Activated T-helper 9 cell treated with anti-CD3 and anti-CD28 coated beads, Interleukin-2, amount 50 U/mL, for 16 hours (primary cell): ENCODE results near the gene KATNIP.
A peak's percentile ranks its signal among the peaks of the same experiment; 100 is the strongest.

Experiments used
- DNase-seq: peaks from one replicate; pipeline ENCODE4 v3.0.0-alpha.2; 2020; ENCODE audit warnings: low read depth

The KATNIP gene

DNA sequence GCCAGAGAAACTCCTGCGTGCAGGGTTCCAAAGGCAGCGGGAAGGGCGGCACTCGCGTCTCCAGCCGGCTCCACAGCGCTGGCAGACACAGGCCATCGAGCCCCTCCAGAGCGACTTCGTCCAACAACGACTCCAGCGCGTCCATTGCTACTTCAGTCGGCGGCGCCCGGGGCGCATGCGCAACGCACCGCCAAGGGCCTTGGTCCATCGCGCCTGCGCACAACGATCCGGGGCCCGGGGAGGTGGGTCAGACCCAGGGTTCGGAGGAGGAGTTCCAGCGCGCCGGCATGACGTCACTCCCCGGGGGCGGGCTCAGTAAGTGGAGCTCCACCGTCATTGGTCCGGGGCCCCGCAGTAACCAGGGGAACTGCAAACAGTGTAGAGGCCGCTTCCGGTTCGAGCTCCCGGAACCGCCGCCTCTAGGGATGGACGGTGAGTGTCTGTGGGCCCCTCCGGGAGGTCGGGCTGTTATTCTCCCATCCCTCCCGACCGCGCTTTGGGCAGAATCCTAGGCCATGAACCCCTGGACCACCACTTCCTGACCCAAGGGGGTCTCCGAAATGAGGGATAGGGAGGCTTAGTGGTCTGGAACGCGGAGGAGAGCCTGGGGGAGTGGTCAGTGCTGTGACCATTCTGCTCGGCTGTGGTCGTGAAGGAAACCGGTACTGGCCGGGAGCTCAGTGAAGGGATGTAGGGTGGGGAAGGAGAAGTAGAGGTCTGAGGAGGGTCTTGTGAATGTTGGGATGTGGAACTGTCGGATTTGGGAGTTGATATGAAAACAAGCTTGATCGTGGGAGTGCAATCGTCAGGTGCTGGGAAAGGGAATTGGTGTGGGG lies at the start of gene KATNIP, which contains the start of gene GTF3C1:
Gene KATNIP, plus strand, starts transcription at position 399 of the 836 bp plus-strand sequence. Its CDS starts 27 bp downstream, at position 426.
Gene GTF3C1, minus strand, starts transcription at position 168 of the 836 bp plus-strand sequence. Its CDS starts 23 bp downstream, at position 145.
- peak; percentile 100 for DNase-seq

- no peak for DNase-seq
Observed at GRCh38 chr16:27500801-27501200, 49.1 kb upstream of the KATNIP start.

DNA sequence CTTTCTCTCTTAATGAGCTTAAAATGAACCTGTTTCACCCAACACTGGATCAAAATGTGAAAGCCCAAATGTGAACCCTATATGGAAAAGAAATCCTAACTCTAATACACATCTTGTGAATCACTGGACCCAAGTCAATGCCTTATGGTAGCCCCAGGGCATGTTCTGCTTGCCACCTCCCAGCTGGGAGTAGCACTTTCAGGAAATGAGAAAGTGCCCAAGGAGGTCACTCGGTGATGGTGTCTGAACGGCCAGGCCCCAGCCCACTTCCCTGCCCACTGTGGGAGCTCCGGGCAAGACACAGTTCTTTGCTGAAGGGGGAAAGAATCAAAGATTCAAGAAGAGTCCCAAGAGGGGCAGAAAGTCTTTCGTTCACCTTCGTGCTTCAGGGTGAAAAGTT lies 46.3 kb upstream of the KATNIP start:
- no peak for DNase-seq

GRCh38 chr16:27505297-27506236 lies 44.4 kb upstream of the KATNIP start:
- no peak for DNase-seq

DNA sequence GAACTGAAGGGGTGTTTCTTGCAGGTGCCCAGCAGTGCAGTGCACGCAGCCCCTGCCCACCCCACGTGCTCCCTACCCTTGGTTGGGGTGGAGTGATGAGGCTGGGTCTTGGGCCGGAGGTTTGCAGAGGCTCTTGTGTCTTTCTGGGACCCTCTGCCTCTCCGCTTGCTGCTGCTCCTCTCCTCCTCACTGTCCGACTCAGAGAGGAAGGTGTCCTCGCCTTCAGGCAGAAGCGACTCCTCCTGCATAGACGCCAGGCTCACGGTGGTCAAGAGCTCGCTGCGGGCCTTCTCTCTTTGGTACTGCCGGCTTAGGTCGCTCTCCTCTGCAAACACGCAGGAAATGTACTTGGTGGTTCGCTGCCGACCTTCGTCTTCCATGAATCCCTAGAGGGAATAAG lies 43.2 kb upstream of the KATNIP start:
- DNase-seq = no peak

DNA sequence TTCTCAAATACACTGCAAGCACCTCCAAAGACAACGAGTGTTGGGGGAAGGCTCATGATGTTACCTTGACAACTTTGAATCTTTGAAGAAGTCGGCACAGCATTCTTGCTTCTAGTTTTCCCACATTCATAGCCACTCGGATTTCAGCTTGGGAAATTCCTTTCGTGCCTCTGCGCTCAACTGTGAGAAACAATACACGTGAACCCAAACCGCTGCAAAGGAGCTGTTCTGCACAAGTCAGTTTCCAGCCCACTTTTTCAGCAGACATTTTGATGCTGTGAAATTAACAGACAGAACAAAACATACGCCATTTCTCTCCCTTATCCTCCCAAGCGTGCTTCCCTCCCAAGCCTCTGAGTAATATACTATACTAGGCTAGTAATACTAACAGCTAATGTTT lies 41.5 kb upstream of the KATNIP start:
- no peak for DNase-seq

GRCh38 chr16:27511657-27512448 lies 38.1 kb upstream of the KATNIP start:
- no peak for DNase-seq

GRCh38 chr16:27514806-27515205 lies 35.1 kb upstream of the KATNIP start:
- DNase-seq = no peak

- DNase-seq = peak; percentile 2
Observed at GRCh38 chr16:27515874-27516353, 34.0 kb upstream of the KATNIP start.

- DNase-seq = no peak
Observed at GRCh38 chr16:27516365-27516764, 33.6 kb upstream of the KATNIP start.

- no peak for DNase-seq
Observed at GRCh38 chr16:27517664-27518063, 32.3 kb upstream of the KATNIP start.

GRCh38 chr16:27518226-27518625 lies 31.7 kb upstream of the KATNIP start:
- DNase-seq = no peak

GRCh38 chr16:27520982-27521673 lies 28.8 kb upstream of the KATNIP start:
- DNase-seq = no peak

- DNase-seq = no peak
Observed at GRCh38 chr16:27522173-27522707, 27.7 kb upstream of the KATNIP start.

- DNase-seq = no peak
Observed at GRCh38 chr16:27526180-27526579, 23.8 kb upstream of the KATNIP start.

GRCh38 chr16:27528294-27528693 lies 21.6 kb upstream of the KATNIP start:
- DNase-seq = no peak

- DNase-seq = no peak
Observed at GRCh38 chr16:27529962-27530361, 20.0 kb upstream of the KATNIP start.

DNA sequence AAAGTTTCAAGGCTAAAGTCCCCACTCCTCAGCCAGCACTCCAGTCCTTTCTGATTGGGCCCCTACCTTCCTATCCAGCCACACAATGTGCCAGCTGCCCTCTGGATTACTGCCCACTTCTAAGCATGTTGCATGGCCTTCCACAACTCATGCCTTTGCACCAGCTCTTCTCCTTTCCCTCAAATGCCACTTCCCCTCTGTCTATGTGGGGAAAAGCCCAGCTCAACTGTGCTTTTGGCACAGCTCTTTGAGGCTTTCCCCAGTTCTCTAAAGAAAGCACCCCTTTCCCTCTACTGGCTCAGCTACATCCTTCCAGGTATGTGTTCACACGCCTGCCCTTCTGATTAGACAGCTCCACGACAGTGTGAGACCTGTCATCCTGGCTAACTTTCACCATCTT lies 18.8 kb upstream of the KATNIP start:
- no peak for DNase-seq

DNA sequence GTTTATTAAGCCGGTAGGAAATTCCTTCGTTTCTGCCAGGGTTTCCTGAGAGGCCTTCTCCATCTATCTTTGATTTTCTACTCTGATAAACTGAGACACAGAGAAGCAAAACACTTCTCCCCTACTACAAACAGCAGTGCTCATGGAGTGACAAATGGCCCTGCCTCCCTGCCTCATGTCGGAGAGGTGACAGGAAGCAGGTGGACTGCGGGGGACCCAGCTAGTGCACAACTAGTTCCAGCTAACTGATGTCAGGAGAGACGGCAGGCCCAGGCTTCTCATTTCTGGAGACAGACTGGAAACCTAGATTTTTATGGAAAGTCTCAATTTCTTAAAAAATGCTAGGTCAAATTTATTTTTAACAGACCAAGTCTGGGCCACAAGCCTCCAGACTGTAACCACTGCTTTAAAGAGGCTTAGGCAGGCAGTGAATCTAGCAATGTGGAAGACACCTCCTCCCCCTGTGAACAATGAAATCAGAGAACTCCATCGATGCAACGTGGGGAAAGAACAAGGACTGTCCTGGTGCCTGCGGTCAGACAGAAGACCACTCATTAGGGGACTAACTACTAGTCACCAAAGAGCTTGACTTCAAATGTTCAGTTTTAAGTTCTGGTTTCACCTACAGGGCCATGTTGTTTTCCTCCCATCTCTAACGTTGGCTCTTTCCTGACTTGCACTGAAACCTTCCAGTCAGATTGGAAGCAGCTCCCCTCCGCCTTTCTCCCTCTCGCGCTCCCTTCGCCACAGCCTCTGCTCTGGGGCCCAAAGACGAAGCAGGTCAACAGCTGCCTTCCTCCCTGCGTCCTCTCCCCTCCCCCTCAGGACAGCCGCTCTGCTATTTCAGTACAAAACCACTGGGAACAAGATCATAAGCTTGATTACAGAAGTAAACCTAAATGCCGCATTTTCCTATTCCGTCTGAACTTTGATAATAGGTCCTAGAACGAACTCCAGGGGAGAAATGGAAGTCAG lies 17.8 kb upstream of the KATNIP start:
- no peak for DNase-seq

- no peak for DNase-seq
Observed at GRCh38 chr16:27534256-27534655, 15.7 kb upstream of the KATNIP start.
